AG04450 (cell line): ENCODE data around the gene PCBD1. TPM values are rescaled to one million over a fixed set of nuclear protein-coding genes. Genes with fewer than 3 reads are reported as not detected.
A peak's percentile ranks its signal among the peaks of the same experiment; 100 is the strongest.

Source experiments
- CTCF ChIA-PET: fragments of 300-600, 350-600 bp; formaldehyde crosslinking; extraction: SDS; loops from one replicate; lab custom pipeline; 2022; ENCODE audit warnings: antibody characterized with exemption, inconsistent platforms; lab: Charles Lee
- POLR2A ChIA-PET: fragments of 350-600 bp; formaldehyde crosslinking; extraction: SDS; loops from one replicate; lab custom pipeline; 2021; ENCODE audit warnings: antibody characterized with exemption, inconsistent platforms; lab: Yijun Ruan, JAX
- DNase-seq: peaks from one replicate; pipeline ENCODE4 v3.0.0-alpha.2; 2011; ENCODE audit warnings: low read depth, low spot score
- H3K27ac ChIP-seq: one replicate; pipeline ENCODE4 v1.5.1; 2012; ENCODE audit warnings: low read depth, low read length, control low read depth
- H3K27me3 ChIP-seq: one replicate; pipeline ENCODE4 v1.6.0; 2012; ENCODE audit warnings: low read length; ENCODE audit not compliant: control insufficient read depth, insufficient read depth
- H3K4me3 ChIP-seq: 2 replicates; pipeline ENCODE4 v1.5.1; 2011; ENCODE audit warnings: mild to moderate bottlenecking, low read depth, low read length, control low read depth
- H3K9me3 ChIP-seq: 2 replicates; pipeline ENCODE4 v1.5.1; 2012; ENCODE audit warnings: low read length; ENCODE audit not compliant: control insufficient read depth, insufficient read depth
- polyA plus RNA-seq: library from polyadenylated mRNA; depleted of rRNA; stranded (reverse); fragments of >200 nt; gene quantifications from 2 replicates; pipeline ENCODE4 v1.2.3, GENCODE V29; 2011
- TF ChIP-seq, protein P1 (sequence below): IDR thresholded peaks from 2 replicates; pipeline ENCODE4 v1.5.1; 2011; ENCODE audit warnings: low read depth, low read length, control low read depth, inconsistent platforms

PCBD1 gene
- polyA plus RNA-seq, 1 experiment = 41.3 TPM

DNA sequence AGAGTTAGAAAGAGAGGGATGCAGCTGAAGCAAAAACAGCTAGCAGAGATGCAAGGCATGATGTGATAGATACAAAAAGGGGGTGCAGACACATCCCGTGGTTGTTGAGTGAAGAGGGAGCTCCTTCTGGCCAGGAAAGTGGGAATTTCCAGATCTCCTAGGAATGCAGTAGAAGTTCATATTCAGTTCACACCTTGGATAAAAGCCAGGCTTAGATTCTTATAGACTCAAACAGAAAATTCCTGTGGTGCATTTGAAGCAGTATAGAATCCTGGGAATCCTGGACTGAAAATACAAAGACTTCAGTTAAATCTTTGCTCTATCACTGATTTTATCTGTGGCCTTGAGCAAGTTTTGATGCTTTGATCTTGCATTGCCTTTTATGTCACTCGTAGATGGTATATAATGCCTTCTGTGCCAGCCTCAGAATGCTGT lies 38.8 kb downstream of the PCBD1 start:
- CTCF ChIA-PET = no interaction called here
- TF ChIP-seq, protein P1, sequence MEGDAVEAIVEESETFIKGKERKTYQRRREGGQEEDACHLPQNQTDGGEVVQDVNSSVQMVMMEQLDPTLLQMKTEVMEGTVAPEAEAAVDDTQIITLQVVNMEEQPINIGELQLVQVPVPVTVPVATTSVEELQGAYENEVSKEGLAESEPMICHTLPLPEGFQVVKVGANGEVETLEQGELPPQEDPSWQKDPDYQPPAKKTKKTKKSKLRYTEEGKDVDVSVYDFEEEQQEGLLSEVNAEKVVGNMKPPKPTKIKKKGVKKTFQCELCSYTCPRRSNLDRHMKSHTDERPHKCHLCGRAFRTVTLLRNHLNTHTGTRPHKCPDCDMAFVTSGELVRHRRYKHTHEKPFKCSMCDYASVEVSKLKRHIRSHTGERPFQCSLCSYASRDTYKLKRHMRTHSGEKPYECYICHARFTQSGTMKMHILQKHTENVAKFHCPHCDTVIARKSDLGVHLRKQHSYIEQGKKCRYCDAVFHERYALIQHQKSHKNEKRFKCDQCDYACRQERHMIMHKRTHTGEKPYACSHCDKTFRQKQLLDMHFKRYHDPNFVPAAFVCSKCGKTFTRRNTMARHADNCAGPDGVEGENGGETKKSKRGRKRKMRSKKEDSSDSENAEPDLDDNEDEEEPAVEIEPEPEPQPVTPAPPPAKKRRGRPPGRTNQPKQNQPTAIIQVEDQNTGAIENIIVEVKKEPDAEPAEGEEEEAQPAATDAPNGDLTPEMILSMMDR = no peak
- no peaks in the 10 kb centered on the region for H3K27me3 ChIP-seq
- POLR2A ChIA-PET = no interaction called here
- H3K4me3 ChIP-seq = no peak overlapping the region
- peak; percentile 77 for DNase-seq
- H3K27ac ChIP-seq = peak overlapping the region; percentile 49
- H3K9me3 ChIP-seq = no peaks in the 10 kb centered on the region

DNA sequence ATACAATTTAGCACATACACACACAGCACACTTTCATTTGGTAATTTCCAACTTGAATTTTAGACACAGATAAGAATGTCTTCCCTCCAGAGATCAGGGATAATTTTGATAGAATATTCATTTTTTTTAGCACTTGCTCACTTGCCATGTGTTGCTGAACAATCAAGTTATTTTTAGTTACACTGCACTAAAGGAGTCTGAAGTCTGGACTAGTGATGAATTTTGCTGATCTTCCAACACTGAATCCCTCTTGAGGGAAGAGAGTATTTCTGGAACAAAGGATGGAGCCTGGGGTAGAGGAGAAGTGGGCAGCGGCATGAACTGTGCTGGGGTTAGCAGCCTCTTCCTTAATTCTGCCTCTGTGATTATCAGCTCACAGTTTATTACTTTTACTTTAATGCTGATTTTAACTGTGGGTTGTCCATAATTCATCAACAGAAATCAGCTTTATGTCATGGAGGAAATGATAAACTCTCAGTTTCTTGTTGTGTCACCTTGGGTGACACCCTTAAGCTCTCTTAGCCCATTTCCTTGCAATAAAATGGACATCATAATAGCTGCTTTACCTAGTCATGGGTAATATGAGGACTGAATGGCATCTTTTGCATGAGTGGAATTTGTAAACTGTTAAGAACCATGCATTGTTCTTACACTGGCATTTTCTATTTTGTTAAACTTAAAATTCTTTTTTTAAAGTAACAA lies 40.6 kb downstream of the PCBD1 start:
- H3K27me3 ChIP-seq = no peaks in the 10 kb centered on the region
- no peak overlapping the region for H3K27ac ChIP-seq
- no peaks in the 10 kb centered on the region for H3K9me3 ChIP-seq
- ChIA-PET CTCF (no interaction called here), POLR2A (no interaction called here)
- no peak overlapping the region for H3K4me3 ChIP-seq
- TF ChIP-seq, protein P1 = no peak
- no peak for DNase-seq

DNA sequence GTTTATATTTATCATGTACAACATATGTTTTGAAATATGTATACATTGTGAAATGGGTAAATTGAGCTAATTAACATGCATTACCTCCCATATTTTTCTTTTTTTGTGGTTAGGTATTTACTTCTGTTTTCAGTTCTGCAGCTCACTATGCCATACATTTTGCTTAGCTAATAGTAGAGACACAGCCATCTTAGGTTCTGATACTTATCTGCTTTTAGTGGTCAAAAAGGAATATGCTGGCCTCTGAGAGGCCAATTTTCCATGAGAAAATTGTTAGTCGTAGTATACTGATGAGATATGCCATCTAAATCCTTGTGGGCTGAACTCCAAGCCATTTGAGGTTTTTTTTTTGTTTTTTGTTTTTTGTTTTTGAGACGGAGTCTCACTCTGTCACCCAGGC lies 41.6 kb downstream of the PCBD1 start:
- CTCF ChIA-PET = interaction anchor here (1.1 kb wide), 1 partner anchor 34 kb away, joined by 3 read pairs; no protein-coding TSS in a partner anchor
- Histone ChIP-seq H3K27ac (no peak overlapping the region), H3K9me3 (no peaks in the 10 kb centered on the region), H3K27me3 (no peaks in the 10 kb centered on the region), H3K4me3 (no peak overlapping the region)
- POLR2A ChIA-PET = no interaction called here
- TF ChIP-seq, protein P1 = no peak
- DNase-seq = no peak

DNA sequence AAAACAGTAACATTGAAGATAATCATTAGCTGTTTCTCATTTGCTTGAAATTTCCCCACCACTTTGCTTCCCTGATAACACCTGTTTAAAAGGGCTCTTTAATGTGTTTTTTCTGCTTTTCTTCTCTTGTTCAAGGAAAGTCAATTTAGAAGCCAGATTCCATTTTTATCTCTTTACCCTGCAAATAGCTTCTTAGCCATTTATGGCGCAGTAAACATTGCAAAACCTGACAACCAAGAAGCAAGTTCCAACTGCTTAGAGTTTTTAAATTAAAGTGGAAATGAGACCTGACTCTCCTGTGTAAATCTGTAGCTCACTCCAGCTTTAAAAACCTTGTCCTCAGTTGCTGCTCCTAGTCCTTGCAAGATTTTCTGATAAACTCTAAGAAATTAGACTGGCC lies 42.5 kb downstream of the PCBD1 start:
- CTCF ChIA-PET = interaction anchor here (1.1 to 1.2 kb wide), 2 partner anchors 35 to 296 kb away, joined by 3 read pairs; no protein-coding TSS in a partner anchor
- no peak for DNase-seq
- Histone ChIP-seq H3K4me3 (no peak overlapping the region), H3K9me3 (no peaks in the 10 kb centered on the region), H3K27me3 (no peaks in the 10 kb centered on the region), H3K27ac (no peak overlapping the region)
- TF ChIP-seq, protein P1 = no peak
- POLR2A ChIA-PET = interaction anchor here (0.6 kb wide), 1 partner anchor 32 kb away, joined by 5 read pairs; no protein-coding TSS in a partner anchor

DNA sequence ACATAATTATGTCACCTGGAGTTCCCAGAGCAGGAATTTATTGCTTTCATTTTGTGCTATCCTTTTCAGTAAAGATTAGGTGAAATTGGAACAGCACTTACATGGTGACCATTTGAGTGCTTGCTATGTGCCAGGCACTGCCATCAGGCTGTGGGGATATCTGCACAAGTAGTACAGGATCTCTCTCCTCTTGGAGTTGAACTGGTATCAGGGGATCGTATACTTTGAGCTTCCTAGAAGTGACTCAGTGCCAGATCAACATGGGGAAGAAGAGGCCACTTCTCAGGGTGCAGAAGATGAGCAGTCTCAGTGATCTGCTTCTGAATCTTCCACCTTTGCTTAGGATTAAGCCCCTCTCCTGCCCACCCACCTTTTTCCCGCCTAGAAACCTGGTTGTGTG lies 43.1 kb downstream of the PCBD1 start:
- ChIA-PET CTCF (interaction anchor here (1.2 kb wide), 1 partner anchor 296 kb away, joined by 3 read pairs; no protein-coding TSS in a partner anchor), POLR2A (no interaction called here)
- TF ChIP-seq, protein P1 = no peak
- Histone ChIP-seq H3K9me3 (no peaks in the 10 kb centered on the region), H3K27ac (no peak overlapping the region), H3K27me3 (no peaks in the 10 kb centered on the region), H3K4me3 (no peak overlapping the region)
- DNase-seq = no peak
